HepG2 (cell line): ENCODE results near the gene CD58. TPM values are rescaled to one million over a fixed set of nuclear protein-coding genes. Genes with fewer than 3 reads are reported as not detected.

Source experiments
- ATAC-seq: fragments of 200-7000 bp; cut with Tn5 transposase; 3 replicates; pipeline ENCODE4 v1.9.1; 2020; ENCODE audit warnings: mild to moderate bottlenecking, moderate library complexity
- BruUV-seq: library from RNA; stranded (reverse); fragments of 400-500 nt; replicated peaks from 2 replicates; lab custom pipeline; 2021; lab: Mats Ljungman, UMichigan
- CTCF ChIA-PET: fragments of 300-600 bp; formaldehyde crosslinking; extraction: SDS; loops from one replicate; lab custom pipeline; 2021; ENCODE audit warnings: low total read pairs, inconsistent platforms, low intra/inter-chr PET ratio; lab: Yijun Ruan, JAX
- POLR2A ChIA-PET: fragments of 350-600 bp; sonication (Branson Sonifier 250); formaldehyde crosslinking; loops from one replicate; lab custom pipeline; 2020; ENCODE audit warnings: antibody characterized with exemption, inconsistent platforms; lab: Yijun Ruan, JAX
- DNase-seq: peaks from one replicate; pipeline ENCODE4 v3.0.0-alpha.2; 2015; ENCODE audit warnings: low spot score
- FAIRE-seq: peaks from 3 replicates; lab custom pipeline; 2011; peaks lifted over from hg19 to GRCh38; lab: Jason Lieb, UNC
- H2AFZ ChIP-seq: one replicate; pipeline ENCODE4 v1.6.1; 2011; ENCODE audit warnings: low read length, inconsistent platforms
- H3K27ac ChIP-seq: fragments of 300-600 bp; 3 replicates; pipeline ENCODE4 v1.8.0; 2011; ENCODE audit warnings: mixed run types, mild to moderate bottlenecking, mixed read lengths, low read length, inconsistent platforms; ENCODE audit not compliant: insufficient read depth; ENCODE audit errors: extremely low read length
- H3K27me3 ChIP-seq, 2 experiments: fragments of 200-600 bp in 1 of 2; 2 replicates in 1 of 2; 3 replicates in 1 of 2; pipeline versions ENCODE4 v1.6.0 to v1.8.0; 2011; ENCODE audit warnings: low read length in 2 of 2, mild to moderate bottlenecking in 2 of 2, moderate library complexity in 2 of 2, inconsistent platforms in 1 of 2; ENCODE audit not compliant: insufficient read depth in 2 of 2, control insufficient read depth in 1 of 2
- H3K36me3 ChIP-seq, 2 experiments: fragments of 200-600 bp in 1 of 2; replicated peaks in 1 of 2; 2 replicates in 1 of 2; 3 replicates in 1 of 2; pipeline versions ENCODE4 v1.5.1 to v1.8.0; 2011; ENCODE audit warnings: low read length in 2 of 2, inconsistent platforms in 1 of 2; ENCODE audit not compliant: insufficient read depth in 2 of 2, control insufficient read depth in 1 of 2
- H3K4me1 ChIP-seq: 2 replicates; pipeline ENCODE4 v1.5.1; 2012; ENCODE audit warnings: low read length, inconsistent platforms; ENCODE audit not compliant: insufficient read depth
- H3K4me2 ChIP-seq: 2 replicates; pipeline ENCODE4 v1.6.0; 2011; ENCODE audit warnings: low read depth, low read length, inconsistent platforms
- H3K4me3 ChIP-seq, 3 experiments: fragments of 200-600 bp in 1 of 3; sonication (generic), shearing (Covaris generic) in 1 of 3; replicated peaks in 1 of 3; 2 replicates each; pipeline ENCODE4 v1.5.1; 2011 to 2016; ENCODE audit warnings: low read length in 3 of 3, inconsistent platforms in 2 of 3, low read depth in 2 of 3, mild to moderate bottlenecking in 2 of 3, control low read depth in 1 of 3, mixed read lengths in 1 of 3; ENCODE audit not compliant: insufficient read depth in 1 of 3
- H3K79me2 ChIP-seq: one replicate; pipeline ENCODE4 v1.6.1; 2011; ENCODE audit warnings: low read length, inconsistent platforms; ENCODE audit not compliant: insufficient read depth
- H3K9ac ChIP-seq: 2 replicates; pipeline ENCODE4 v1.6.0; 2011; ENCODE audit warnings: mild to moderate bottlenecking, low read depth, low read length, inconsistent platforms; ENCODE audit not compliant: insufficient read depth
- H3K9me3 ChIP-seq: 2 replicates; pipeline ENCODE4 v1.5.1; 2012; ENCODE audit warnings: mild to moderate bottlenecking, low read length
- H4K20me1 ChIP-seq: 2 replicates; pipeline ENCODE4 v1.6.0; 2011; ENCODE audit warnings: inconsistent platforms, mild to moderate bottlenecking, low read length, moderate library complexity; ENCODE audit not compliant: insufficient read depth
- ELF1 ChIP-seq: sonication (generic); formaldehyde crosslinking; IDR thresholded peaks from 2 replicates; pipeline ENCODE4 v1.4.0; 2020; ENCODE audit warnings: missing genetic modification reagents
- FOXO1 ChIP-seq: sonication (generic); formaldehyde crosslinking; IDR thresholded peaks from 2 replicates; pipeline ENCODE4 v1.4.0; 2020; ENCODE audit warnings: missing genetic modification reagents
- NFYB ChIP-seq: sonication (generic); formaldehyde crosslinking; IDR thresholded peaks from 2 replicates; pipeline ENCODE4 v1.4.0; 2020; ENCODE audit warnings: missing genetic modification reagents
- NR3C1 ChIP-seq: sonication (generic); formaldehyde crosslinking; IDR thresholded peaks from 2 replicates; pipeline ENCODE4 v1.4.0; 2020; ENCODE audit warnings: missing genetic modification reagents
- TBX2 ChIP-seq: sonication (generic); formaldehyde crosslinking; IDR thresholded peaks from 2 replicates; pipeline ENCODE4 v1.5.0; 2020; ENCODE audit warnings: missing genetic modification reagents, mild to moderate bottlenecking, borderline replicate concordance
- TEAD2 ChIP-seq: sonication (generic); formaldehyde crosslinking; IDR thresholded peaks from 2 replicates; pipeline ENCODE4 v1.9.0; 2021; ENCODE audit warnings: missing genetic modification reagents
- YEATS2 ChIP-seq: sonication (generic); formaldehyde crosslinking; IDR thresholded peaks from 2 replicates; pipeline ENCODE4 v1.4.0; 2020; ENCODE audit warnings: missing genetic modification reagents, borderline replicate concordance
- ZNF121 ChIP-seq: sonication (generic); formaldehyde crosslinking; IDR thresholded peaks from 2 replicates; pipeline ENCODE4 v1.5.0; 2020; ENCODE audit warnings: mild to moderate bottlenecking, missing genetic modification reagents
- ZNF253 ChIP-seq: sonication (generic); formaldehyde crosslinking; IDR thresholded peaks from 2 replicates; pipeline ENCODE4 v1.8.0; 2022; ENCODE audit warnings: mild to moderate bottlenecking, missing genetic modification reagents, borderline replicate concordance
- ZNF282 ChIP-seq: fragments of 450-650 bp; IDR thresholded peaks from 2 replicates; pipeline ENCODE4 v1.6.1; 2018; ENCODE audit not compliant: partially characterized antibody
- ZNF335 ChIP-seq: sonication (generic); formaldehyde crosslinking; IDR thresholded peaks from 2 replicates; pipeline ENCODE4 v1.4.0; 2020; ENCODE audit warnings: missing genetic modification reagents
- ZNF430 ChIP-seq: sonication (generic); formaldehyde crosslinking; IDR thresholded peaks from 2 replicates; pipeline ENCODE4 v1.9.0; 2021; ENCODE audit warnings: mild to moderate bottlenecking, missing genetic modification reagents
- ZNF558 ChIP-seq: sonication (generic); formaldehyde crosslinking; IDR thresholded peaks from 2 replicates; pipeline ENCODE4 v1.9.0; 2022; ENCODE audit warnings: mild to moderate bottlenecking, missing genetic modification reagents, borderline replicate concordance
- ZNF674 ChIP-seq: sonication (generic); formaldehyde crosslinking; IDR thresholded peaks from 2 replicates; pipeline ENCODE4 v1.5.0; 2020; ENCODE audit warnings: low read depth, mild to moderate bottlenecking, missing genetic modification reagents
- WGBS: methylation state at CpG from one replicate; pipeline ENCODE4 v1.1.6; 2017; ENCODE audit warnings: low lambda C conversion rate; 5-methylcytosine and 5-hydroxymethylcytosine counted together
- in situ Hi-C: cut with HindIII; loops from 2 replicates; pipeline ENCODE4 v1.10.0; 2017; ENCODE audit warnings: low pct_unique_long_range_greater_than_20kb; ENCODE audit not compliant: extremely low pct_ligation_motif_present
- intact Hi-C: fragments of 100-400 bp; cut with micrococcal nuclease; formaldehyde crosslinking; loops from one replicate; pipeline ENCODE4 v1.10.0; 2022; ENCODE audit not compliant: unreplicated experiment
- polyA plus RNA-seq, 8 experiments: library from polyadenylated mRNA; depleted of rRNA in 3 of 8; stranded (reverse) in 7 of 8; unstranded in 1 of 8; fragments of >200 nt; fragmentation: Illumina TruSeq in 4 of 8; extraction: Trizol in 4 of 8; gene quantifications; 2 replicates each; pipeline versions ENCODE4 v1.2.1 to v1.2.3, GENCODE V29; 2011 to 2016; ENCODE audit warnings: low read depth in 4 of 8, missing spikeins in 1 of 8, mixed read lengths in 1 of 8; ENCODE audit not compliant: insufficient read depth in 1 of 8
- total RNA-seq, 5 experiments: library from RNA; depleted of rRNA; stranded (reverse); fragments of >200 nt; fragmentation: Illumina TruSeq; extraction: Trizol; gene quantifications; 2 replicates each; pipeline ENCODE4 v1.2.3, GENCODE V29; 2016; ENCODE audit warnings: low read depth in 1 of 5
- TF ChIP-seq, protein P1 (sequence below): sonication (generic); formaldehyde crosslinking; IDR thresholded peaks from 2 replicates; pipeline ENCODE4 v1.8.0; 2022; ENCODE audit warnings: mild to moderate bottlenecking, missing genetic modification reagents, moderate library complexity
- TF ChIP-seq, protein P2 (sequence below): sonication (generic); formaldehyde crosslinking; IDR thresholded peaks from 2 replicates; pipeline ENCODE4 v1.9.0; 2021; ENCODE audit warnings: missing genetic modification reagents, borderline replicate concordance
- TF ChIP-seq, protein P3 (sequence below): sonication (generic); formaldehyde crosslinking; IDR thresholded peaks from 2 replicates; pipeline ENCODE4 v1.4.0; 2020; ENCODE audit warnings: missing genetic modification reagents
- TF ChIP-seq, protein P4 (sequence below): IDR thresholded peaks from 2 replicates; pipeline ENCODE4 v1.6.1; 2016; ENCODE audit warnings: mild to moderate bottlenecking, missing biosample characterization, missing genetic modification reagents
- TF ChIP-seq, protein P5 (sequence below): sonication (generic); formaldehyde crosslinking; IDR thresholded peaks from 2 replicates; pipeline ENCODE4 v1.5.1; 2020; ENCODE audit warnings: missing genetic modification reagents, mild to moderate bottlenecking, borderline replicate concordance

CD58 gene
- total and polyA plus RNA-seq, 2 of the 13 experiments (the other 11 are each of a cell fraction or from before 2014, with no cell fraction given), result 9.4 to 13.5 TPM

DNA sequence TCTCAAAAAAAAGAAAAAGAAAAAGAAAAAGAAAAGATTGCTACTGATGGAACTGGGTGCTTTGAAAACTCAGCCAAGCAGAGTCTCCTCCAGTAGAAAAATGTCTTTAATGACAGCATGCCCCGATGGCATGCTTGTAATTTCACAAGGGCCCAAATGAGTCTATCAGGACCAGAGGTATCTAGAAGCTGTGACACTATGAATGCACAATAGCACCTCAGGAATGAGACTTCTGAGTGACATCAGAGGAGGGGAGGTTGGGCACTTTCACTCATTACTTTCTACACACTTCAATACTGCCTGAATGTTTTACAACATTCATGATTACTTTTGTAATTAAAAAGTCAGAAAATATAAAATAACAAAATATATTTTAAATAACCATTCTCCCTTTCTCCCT is 15.1 kb upstream of the CD58 start:
- FAIRE-seq, result no peak
- no peak overlapping the region for H3K9ac ChIP-seq
- in situ Hi-C loops (loop anchor here (10.0 kb wide), 1 partner anchor 469 kb away; no protein-coding TSS in a partner anchor), intact Hi-C loops (no loop called here)
- no peak overlapping the region for H3K4me2 ChIP-seq
- no peaks in the 10 kb centered on the region for H3K9me3 ChIP-seq
- H3K4me1 ChIP-seq, result no peaks in the 10 kb centered on the region; the same call in 1 of the 2 replicates
- TF ChIP-seq, protein P1, sequence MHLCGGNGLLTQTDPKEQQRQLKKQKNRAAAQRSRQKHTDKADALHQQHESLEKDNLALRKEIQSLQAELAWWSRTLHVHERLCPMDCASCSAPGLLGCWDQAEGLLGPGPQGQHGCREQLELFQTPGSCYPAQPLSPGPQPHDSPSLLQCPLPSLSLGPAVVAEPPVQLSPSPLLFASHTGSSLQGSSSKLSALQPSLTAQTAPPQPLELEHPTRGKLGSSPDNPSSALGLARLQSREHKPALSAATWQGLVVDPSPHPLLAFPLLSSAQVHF (CRISPR knock-in tag), result no peak
- TF ChIP-seq ZNF121 (no peak), FOXO1 (CRISPR knock-in tag) (no peak), ZNF253 (CRISPR knock-in tag) (no peak), ZNF335 (no peak), YEATS2 (CRISPR knock-in tag) (no peak), TEAD2 (CRISPR knock-in tag) (no peak), ZNF558 (CRISPR knock-in tag) (no peak), NFYB (CRISPR knock-in tag) (no peak), ZNF674 (no peak), ZNF430 (CRISPR knock-in tag) (no peak), ELF1 (CRISPR knock-in tag) (no peak), ZNF282 (no peak), TBX2 (no peak), NR3C1 (CRISPR knock-in tag) (no peak)
- TF ChIP-seq, protein P2, sequence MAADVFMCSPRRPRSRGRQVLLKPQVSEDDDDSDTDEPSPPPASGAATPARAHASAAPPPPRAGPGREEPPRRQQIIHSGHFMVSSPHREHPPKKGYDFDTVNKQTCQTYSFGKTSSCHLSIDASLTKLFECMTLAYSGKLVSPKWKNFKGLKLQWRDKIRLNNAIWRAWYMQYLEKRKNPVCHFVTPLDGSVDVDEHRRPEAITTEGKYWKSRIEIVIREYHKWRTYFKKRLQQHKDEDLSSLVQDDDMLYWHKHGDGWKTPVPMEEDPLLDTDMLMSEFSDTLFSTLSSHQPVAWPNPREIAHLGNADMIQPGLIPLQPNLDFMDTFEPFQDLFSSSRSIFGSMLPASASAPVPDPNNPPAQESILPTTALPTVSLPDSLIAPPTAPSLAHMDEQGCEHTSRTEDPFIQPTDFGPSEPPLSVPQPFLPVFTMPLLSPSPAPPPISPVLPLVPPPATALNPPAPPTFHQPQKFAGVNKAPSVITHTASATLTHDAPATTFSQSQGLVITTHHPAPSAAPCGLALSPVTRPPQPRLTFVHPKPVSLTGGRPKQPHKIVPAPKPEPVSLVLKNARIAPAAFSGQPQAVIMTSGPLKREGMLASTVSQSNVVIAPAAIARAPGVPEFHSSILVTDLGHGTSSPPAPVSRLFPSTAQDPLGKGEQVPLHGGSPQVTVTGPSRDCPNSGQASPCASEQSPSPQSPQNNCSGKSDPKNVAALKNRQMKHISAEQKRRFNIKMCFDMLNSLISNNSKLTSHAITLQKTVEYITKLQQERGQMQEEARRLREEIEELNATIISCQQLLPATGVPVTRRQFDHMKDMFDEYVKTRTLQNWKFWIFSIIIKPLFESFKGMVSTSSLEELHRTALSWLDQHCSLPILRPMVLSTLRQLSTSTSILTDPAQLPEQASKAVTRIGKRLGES (CRISPR knock-in tag), result no peak
- TF ChIP-seq, protein P3, sequence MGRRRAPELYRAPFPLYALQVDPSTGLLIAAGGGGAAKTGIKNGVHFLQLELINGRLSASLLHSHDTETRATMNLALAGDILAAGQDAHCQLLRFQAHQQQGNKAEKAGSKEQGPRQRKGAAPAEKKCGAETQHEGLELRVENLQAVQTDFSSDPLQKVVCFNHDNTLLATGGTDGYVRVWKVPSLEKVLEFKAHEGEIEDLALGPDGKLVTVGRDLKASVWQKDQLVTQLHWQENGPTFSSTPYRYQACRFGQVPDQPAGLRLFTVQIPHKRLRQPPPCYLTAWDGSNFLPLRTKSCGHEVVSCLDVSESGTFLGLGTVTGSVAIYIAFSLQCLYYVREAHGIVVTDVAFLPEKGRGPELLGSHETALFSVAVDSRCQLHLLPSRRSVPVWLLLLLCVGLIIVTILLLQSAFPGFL (CRISPR knock-in tag), result no peak
- TF ChIP-seq, protein P4, sequence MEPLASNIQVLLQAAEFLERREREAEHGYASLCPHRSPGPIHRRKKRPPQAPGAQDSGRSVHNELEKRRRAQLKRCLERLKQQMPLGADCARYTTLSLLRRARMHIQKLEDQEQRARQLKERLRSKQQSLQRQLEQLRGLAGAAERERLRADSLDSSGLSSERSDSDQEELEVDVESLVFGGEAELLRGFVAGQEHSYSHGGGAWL (CRISPR knock-in tag), result no peak
- TF ChIP-seq, protein P5, sequence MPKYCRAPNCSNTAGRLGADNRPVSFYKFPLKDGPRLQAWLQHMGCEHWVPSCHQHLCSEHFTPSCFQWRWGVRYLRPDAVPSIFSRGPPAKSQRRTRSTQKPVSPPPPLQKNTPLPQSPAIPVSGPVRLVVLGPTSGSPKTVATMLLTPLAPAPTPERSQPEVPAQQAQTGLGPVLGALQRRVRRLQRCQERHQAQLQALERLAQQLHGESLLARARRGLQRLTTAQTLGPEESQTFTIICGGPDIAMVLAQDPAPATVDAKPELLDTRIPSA, result no peak
- DNase-seq, result no peak
- WGBS, result 29% methylated on average over 1 of the region's 1 CpG
- H3K36me3 ChIP-seq, result no peaks in the 10 kb centered on the region
- H3K4me3 ChIP-seq, result no peak overlapping the region
- POLR2A ChIA-PET, result no interaction called here
- no peak for ATAC-seq
- H3K79me2 ChIP-seq, result no peaks in the 10 kb centered on the region
- no peak overlapping the region for H3K27ac ChIP-seq
- BruUV-seq, result no TSS peak
- no peaks in the 10 kb centered on the region; a peak in 1 of 5 replicates for H3K27me3 ChIP-seq
- H4K20me1 ChIP-seq, result no peaks in the 10 kb centered on the region
- CTCF ChIA-PET, result no interaction called here
- H2AFZ ChIP-seq, result no peak overlapping the region
